CD4-positive, alpha-beta T cell treated with Interleukin-15 for 4 hours (primary cell): ENCODE results near the gene BHLHA9.
A peak's percentile ranks its signal among the peaks of the same experiment; 100 is the strongest.

ENCODE experiments used
- DNase-seq: peaks from one replicate; pipeline ENCODE4 v3.0.0-alpha.2; 2020; ENCODE audit warnings: low spot score

Gene BHLHA9

GRCh38 chr17:1255041-1255440 lies 15.2 kb upstream of the BHLHA9 start:
- DNase-seq: no peak

- no peak for DNase-seq
Observed at GRCh38 chr17:1256699-1257098, 13.5 kb upstream of the BHLHA9 start.

GRCh38 chr17:1260086-1260769 lies 10.0 kb upstream of the BHLHA9 start:
- no peak for DNase-seq

GRCh38 chr17:1260770-1261161 lies 9.5 kb upstream of the BHLHA9 start:
- no peak for DNase-seq

GRCh38 chr17:1264196-1264595 lies 6.0 kb upstream of the BHLHA9 start:
- DNase-seq: no peak

GRCh38 chr17:1267471-1267943 lies 2.7 kb upstream of the BHLHA9 start:
- no peak for DNase-seq

GRCh38 chr17:1271030-1271423 lies 783 bp downstream of the BHLHA9 start:
- no peak for DNase-seq

GRCh38 chr17:1271441-1271840 lies 1.2 kb downstream of the BHLHA9 start:
- DNase-seq: no peak

GRCh38 chr17:1272701-1273100 lies 2.5 kb downstream of the BHLHA9 start:
- DNase-seq: no peak

- no peak for DNase-seq
Observed at GRCh38 chr17:1273492-1274244, 3.4 kb downstream of the BHLHA9 start.

- no peak for DNase-seq
Observed at GRCh38 chr17:1274245-1274608, 4.0 kb downstream of the BHLHA9 start.

- no peak for DNase-seq
Observed at GRCh38 chr17:1275205-1275961, 5.1 kb downstream of the BHLHA9 start.

GRCh38 chr17:1275962-1276736 lies 5.9 kb downstream of the BHLHA9 start:
- peak; percentile 73 for DNase-seq

- DNase-seq: no peak
Observed at GRCh38 chr17:1280652-1281051, 10.4 kb downstream of the BHLHA9 start.

GRCh38 chr17:1286379-1287106 lies 16.3 kb downstream of the BHLHA9 start:
- no peak for DNase-seq

- DNase-seq: no peak
Observed at GRCh38 chr17:1289695-1290094, 19.5 kb downstream of the BHLHA9 start.

GRCh38 chr17:1290676-1291075 lies 20.4 kb downstream of the BHLHA9 start:
- DNase-seq: no peak

GRCh38 chr17:1294157-1294717 lies 24.0 kb downstream of the BHLHA9 start:
- DNase-seq: peak; percentile 83

GRCh38 chr17:1298606-1299005 lies 28.4 kb downstream of the BHLHA9 start:
- DNase-seq: peak; percentile 23

GRCh38 chr17:1299552-1300370 lies 29.5 kb downstream of the BHLHA9 start:
- DNase-seq: no peak
